ENCODE results near the gene WDPCP. TPM values are rescaled to one million over a fixed set of nuclear protein-coding genes. Genes with fewer than 3 reads are reported as not detected.
"Not testable (repeated sequence)": the region's sequence is repeated elsewhere in the genome, so short reads cannot be mapped to it uniquely, and the experiment has no call there.

The WDPCP gene, protein sequence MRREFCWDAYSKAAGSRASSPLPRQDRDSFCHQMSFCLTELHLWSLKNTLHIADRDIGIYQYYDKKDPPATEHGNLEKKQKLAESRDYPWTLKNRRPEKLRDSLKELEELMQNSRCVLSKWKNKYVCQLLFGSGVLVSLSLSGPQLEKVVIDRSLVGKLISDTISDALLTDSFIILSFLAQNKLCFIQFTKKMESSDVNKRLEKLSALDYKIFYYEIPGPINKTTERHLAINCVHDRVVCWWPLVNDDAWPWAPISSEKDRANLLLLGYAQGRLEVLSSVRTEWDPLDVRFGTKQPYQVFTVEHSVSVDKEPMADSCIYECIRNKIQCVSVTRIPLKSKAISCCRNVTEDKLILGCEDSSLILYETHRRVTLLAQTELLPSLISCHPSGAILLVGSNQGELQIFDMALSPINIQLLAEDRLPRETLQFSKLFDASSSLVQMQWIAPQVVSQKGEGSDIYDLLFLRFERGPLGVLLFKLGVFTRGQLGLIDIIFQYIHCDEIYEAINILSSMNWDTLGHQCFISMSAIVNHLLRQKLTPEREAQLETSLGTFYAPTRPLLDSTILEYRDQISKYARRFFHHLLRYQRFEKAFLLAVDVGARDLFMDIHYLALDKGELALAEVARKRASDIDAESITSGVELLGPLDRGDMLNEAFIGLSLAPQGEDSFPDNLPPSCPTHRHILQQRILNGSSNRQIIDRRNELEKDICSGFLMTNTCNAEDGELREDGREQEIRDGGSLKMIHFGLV
- polyA plus RNA-seq (2012; ENCODE audit: missing spikeins): 4.3 TPM

DNA sequence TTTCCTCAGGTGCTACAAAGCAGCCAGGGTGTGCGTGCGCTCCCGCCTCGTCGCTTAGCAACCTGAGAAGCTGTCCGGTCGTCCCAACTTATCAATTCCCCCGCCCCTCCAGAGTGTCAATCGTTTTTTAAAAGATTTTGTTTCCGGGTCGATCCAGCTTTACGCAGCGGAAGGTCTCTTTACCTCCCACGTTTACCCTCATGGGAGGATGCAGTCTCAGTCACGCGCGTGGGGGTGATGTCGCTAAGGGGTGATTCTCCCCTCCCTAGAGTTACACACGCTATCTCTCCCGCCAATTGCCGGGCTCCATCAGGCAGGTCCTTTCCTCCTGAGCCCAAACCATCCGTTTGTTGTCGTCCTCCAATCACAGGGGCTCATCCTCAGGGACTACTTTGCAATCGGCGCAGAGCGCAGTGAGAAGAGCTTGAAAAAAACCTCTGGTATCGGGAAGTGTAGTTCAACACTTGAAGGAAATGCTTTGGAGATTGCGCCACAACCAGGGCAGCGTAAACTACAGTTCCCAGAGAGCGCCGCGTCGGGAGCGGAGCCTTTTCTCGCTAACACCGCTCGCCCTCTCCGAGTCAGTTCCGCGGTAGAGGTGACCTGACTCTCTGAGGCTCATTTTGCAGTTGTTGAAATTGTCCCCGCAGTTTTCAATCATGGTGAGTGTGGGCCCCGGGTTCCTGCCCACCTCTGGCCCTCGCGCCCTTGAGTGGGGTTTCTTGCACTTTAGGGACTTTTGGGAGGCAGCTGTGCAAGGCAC is at the start of gene WDPCP, which contains the start of gene MDH1:
Gene WDPCP, minus strand, starts transcription at position 93 of the 763 bp plus-strand sequence. CDS start 206 bp downstream, outside the sequence.
Gene MDH1, plus strand, starts transcription at position 579 of the 763 bp plus-strand sequence. Its CDS starts 81 bp downstream, at position 660.
- TF ChIP-seq POLR2A (IDR thresholded peaks at IDR 0.05; ENCODE audit: low read depth, low read length) (peak; percentile 95), TAF1 (IDR thresholded peaks at IDR 0.05; ENCODE audit: borderline replicate concordance, low read depth, low read length) (peak; percentile 89; the same call in 1 of the 2 replicates), POLR2AphosphoS5 (IDR thresholded peaks at IDR 0.05; ENCODE audit: low read depth, low read length) (peak; percentile 92)
- peak; percentile 44 for DNase-seq (ENCODE audit: insufficient read length)
- peak; percentile 98 for FAIRE-seq

DNA sequence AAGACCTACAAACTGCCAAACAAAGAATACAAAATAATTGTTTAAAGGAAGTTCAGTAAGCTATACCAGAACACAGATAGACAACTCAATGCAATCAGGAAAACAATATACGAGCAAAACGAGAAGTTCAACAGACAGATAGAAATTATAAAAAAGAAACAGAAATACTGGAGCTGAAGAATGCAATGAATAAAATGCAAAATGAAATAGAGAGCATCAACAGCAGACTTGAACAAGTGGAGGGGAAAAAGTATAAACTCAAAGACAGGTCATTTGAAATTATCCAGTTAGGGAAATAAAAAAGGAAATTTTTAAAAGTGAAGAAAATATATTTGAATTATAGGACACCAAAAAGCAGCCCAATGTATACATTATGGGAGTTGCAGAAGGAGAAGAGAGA is 44.1 kb upstream of the WDPCP start:
- DNase-seq (ENCODE audit: insufficient read length) (no peak), FAIRE-seq (no peak)
- TF ChIP-seq POLR2AphosphoS5 (IDR thresholded peaks at IDR 0.05; ENCODE audit: low read depth, low read length) (no peak), TAF1 (IDR thresholded peaks at IDR 0.05; ENCODE audit: borderline replicate concordance, low read depth, low read length) (no peak), POLR2A (IDR thresholded peaks at IDR 0.05; ENCODE audit: low read depth, low read length) (no peak)

DNA sequence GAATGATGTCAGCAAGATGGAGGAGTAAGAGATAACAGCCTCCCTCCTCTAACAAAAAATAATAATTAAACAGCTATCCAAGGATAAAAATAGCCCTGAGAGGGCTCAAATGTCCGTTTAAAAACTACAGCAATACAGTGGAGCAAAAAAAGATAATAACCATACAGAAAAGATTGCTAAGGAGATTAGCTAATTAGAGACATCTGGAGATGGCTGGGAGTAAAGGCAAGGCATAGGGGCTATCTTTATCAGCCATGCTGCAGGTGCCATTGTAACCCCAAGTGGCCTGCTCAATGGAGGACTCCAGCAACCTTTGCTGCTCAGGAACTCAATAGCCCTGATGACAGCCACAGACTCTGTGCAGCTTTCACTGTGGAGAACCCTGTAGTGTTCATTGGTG is 43.2 kb upstream of the WDPCP start:
- FAIRE-seq (no peak), DNase-seq (ENCODE audit: insufficient read length) (no peak)
- no peak for TF ChIP-seq POLR2AphosphoS5 (IDR thresholded peaks at IDR 0.05; ENCODE audit: low read depth, low read length)
- TF ChIP-seq TAF1 (IDR thresholded peaks at IDR 0.05; ENCODE audit: borderline replicate concordance, low read depth, low read length): no peak
- no peak for TF ChIP-seq POLR2A (IDR thresholded peaks at IDR 0.05; ENCODE audit: low read depth, low read length)

DNA sequence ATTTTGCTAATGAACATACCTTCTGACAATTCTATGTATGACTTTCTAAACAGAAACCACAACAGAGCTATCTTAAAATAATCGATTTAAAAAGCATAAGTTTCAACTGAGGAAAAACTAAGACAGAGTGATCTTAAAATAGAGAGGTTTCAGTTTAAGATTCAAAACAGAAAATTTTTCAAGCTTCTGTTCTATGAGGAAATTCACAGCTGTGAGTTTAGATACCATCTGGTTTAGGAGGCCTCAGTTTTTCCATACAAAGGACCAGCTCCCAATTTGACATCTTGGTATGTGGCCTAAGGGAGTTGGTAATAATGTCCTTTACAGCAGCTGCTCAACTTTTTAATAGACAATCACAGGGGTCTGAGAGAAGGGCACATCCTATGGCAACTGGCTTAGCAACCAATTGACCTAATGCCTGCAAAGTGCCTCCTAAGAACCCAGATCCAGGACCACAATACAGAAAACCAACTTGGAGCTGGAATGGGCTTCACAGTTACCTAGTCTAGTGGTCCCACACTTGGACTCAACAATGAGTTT is 40.2 kb upstream of the WDPCP start:
- DNase-seq (ENCODE audit: insufficient read length): no peak
- no peak for FAIRE-seq
- TF ChIP-seq TAF1 (IDR thresholded peaks at IDR 0.05; ENCODE audit: borderline replicate concordance, low read depth, low read length) (no peak), POLR2A (IDR thresholded peaks at IDR 0.05; ENCODE audit: low read depth, low read length) (no peak), POLR2AphosphoS5 (IDR thresholded peaks at IDR 0.05; ENCODE audit: low read depth, low read length) (no peak)

DNA sequence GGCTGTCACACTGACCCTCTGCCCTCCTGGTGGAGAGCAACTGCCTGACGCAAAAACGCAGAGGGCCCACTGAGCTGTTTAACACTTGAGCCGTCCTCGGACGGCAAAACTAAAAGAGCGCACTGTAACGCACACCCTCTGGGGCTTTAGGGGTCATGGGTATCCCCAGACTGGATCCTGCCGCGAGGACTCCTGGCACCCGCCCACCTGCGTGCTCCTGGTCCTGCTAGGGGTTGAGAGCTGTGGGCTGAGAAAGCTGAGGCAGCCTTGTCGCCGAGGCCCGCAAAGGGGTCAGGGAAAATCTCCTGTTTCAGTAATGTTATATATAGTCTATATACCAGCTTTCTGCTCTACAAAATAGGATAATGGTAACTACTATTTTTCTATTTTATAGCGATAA is 39.6 kb upstream of the WDPCP start:
- no peak for DNase-seq (ENCODE audit: insufficient read length)
- no peak for FAIRE-seq
- TF ChIP-seq POLR2AphosphoS5 (IDR thresholded peaks at IDR 0.05; ENCODE audit: low read depth, low read length) (no peak), POLR2A (IDR thresholded peaks at IDR 0.05; ENCODE audit: low read depth, low read length) (no peak)

DNA sequence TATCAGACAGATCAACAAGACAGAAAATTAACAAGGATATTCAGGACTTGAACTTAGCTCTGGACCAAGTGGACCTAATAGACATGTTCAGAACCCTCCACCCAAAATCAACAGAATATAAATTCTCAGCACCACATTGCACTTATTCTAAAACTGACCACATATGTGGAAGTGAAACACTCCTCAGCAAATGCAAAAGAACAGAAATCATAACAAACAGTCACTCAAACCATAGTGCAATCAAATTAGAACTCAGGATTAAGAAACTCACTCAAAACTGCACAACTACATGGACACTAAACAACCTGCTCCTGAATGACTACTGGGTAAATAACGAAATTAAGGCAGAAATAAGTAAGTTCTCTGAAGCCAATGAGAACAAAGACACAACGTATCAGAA is 35.5 kb upstream of the WDPCP start:
- not testable (repeated sequence) for DNase-seq (ENCODE audit: insufficient read length); FAIRE-seq

DNA sequence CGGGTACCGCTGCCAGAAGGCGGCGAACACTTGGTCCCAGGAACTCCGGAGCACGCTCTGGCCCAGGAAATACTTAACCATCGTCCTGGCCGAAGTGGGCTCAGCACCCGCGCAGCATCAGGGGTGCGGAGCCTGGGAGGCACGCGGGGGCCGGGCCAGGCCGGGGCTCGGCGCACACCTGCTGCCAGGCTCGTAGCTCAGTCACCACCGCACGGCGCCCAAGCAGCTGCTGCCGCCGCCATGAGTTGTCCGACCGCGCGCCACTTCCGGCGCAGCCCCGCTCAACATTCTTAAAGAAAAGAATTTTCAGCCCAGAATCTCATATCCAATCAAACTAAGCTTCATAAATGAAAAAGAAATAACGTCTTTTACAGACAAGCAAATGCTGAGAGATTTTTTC is 34.5 kb upstream of the WDPCP start:
- no peak for FAIRE-seq
- no peak for TF ChIP-seq POLR2A (IDR thresholded peaks at IDR 0.05; ENCODE audit: low read depth, low read length)
- no peak for DNase-seq (ENCODE audit: insufficient read length)

DNA sequence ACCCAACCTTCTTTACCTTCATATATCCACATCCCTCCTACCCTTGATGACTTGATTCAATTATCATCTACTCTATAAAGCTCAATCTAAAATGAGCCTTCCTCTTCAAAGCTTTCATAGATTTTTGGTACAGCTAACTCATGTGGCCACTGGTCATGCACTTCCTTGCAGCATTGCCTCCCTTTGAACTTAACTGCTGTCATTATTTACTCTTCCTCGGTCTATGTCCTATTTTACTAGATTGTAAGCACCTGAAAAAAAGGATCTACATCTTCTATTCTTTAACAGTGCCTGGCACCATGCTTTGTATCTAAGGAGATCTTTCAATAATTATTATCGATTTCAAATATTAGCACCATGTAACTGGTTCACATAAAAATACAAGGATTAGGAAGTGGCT is 31.1 kb upstream of the WDPCP start:
- TF ChIP-seq TAF1 (IDR thresholded peaks at IDR 0.05; ENCODE audit: borderline replicate concordance, low read depth, low read length): no peak
- no peak for TF ChIP-seq POLR2A (IDR thresholded peaks at IDR 0.05; ENCODE audit: low read depth, low read length)
- TF ChIP-seq POLR2AphosphoS5 (IDR thresholded peaks at IDR 0.05; ENCODE audit: low read depth, low read length): no peak
- DNase-seq (ENCODE audit: insufficient read length) (no peak), FAIRE-seq (no peak)

DNA sequence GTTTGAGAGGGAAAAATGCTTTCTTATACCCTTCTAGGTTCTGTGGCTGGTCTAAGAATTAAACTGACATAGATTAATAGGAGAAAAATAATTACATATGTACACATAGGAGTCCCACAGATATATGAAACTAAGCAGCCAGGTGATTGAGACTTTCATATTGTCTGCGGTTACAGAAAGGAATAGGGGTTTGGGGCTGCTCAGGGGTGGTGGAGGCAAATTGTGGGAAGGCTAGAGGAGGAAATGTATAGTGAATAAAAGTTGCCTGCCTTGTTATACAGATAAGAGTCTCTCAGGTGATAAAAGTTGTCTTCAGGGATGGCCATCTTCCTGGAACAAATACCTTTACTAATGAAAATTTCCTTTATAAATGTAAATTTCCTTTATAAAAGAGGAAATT is 29.1 kb upstream of the WDPCP start:
- no peak for DNase-seq (ENCODE audit: insufficient read length)
- TF ChIP-seq POLR2A (IDR thresholded peaks at IDR 0.05; ENCODE audit: low read depth, low read length) (no peak), TAF1 (IDR thresholded peaks at IDR 0.05; ENCODE audit: borderline replicate concordance, low read depth, low read length) (no peak), POLR2AphosphoS5 (IDR thresholded peaks at IDR 0.05; ENCODE audit: low read depth, low read length) (no peak)
- FAIRE-seq: no peak

DNA sequence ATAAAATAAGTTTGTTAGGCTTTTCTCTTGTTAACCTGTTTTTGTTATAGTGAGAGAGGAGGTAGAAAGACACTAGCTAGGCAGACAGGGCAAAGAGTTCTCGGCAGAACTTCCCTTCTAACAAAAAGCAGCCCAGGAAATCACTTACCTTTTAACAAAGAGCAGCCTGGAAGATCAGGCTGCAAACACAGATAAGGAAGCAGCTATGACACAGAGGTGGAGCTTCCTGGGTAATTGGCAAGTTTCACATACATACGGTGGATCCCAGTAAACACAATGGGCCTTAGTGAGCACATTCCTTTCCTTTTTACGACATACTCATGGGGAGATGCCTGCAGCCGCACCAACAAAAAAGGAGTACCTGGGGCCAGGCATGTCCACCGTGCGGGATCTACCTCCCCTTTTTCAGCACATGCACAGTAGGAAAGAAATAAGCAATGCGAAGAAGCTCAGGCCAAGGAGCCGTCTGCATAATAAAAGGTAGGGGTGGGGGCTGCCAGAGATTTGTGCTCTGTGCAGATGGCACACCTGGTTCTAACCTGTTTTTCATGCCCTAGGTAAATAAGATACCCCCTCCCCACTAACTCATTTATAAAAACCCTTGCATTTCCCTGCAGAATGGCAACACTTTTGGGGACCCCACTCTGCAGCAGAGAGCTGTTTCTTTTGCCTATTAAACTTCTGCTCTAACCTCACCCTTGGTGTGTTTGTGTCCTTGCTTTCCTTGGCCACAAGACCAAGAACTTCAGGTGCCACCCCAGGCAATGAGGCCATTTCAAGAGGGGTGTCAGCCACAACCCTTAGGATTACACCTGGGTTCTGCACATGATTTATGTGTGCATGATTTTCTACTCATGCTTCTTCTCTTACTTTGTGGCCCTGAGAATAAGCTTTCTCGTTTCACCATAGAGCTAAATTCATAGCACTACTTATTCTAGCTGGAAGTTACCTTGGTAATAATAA is 27.0 kb upstream of the WDPCP start:
- no peak for FAIRE-seq
- TF ChIP-seq TAF1 (IDR thresholded peaks at IDR 0.05; ENCODE audit: borderline replicate concordance, low read depth, low read length) (no peak), POLR2AphosphoS5 (IDR thresholded peaks at IDR 0.05; ENCODE audit: low read depth, low read length) (no peak), POLR2A (IDR thresholded peaks at IDR 0.05; ENCODE audit: low read depth, low read length) (no peak)
- DNase-seq (ENCODE audit: insufficient read length): no peak
